Keratinocyte (primary cell): Measurements from ENCODE around the gene CUX1. TPM values are rescaled to one million over a fixed set of nuclear protein-coding genes. Genes with fewer than 3 reads are reported as not detected.

Source experiments
- DNase-seq: peaks from one replicate; pipeline ENCODE4 v3.0.0-alpha.2; 2011; ENCODE audit warnings: low read depth, missing footprints, low spot score
- FAIRE-seq: peaks from 2 replicates; lab custom pipeline; 2011; peaks lifted over from hg19 to GRCh38; lab: Jason Lieb, UNC
- H2AFZ ChIP-seq: 2 replicates; pipeline ENCODE4 v1.6.0; 2012; ENCODE audit warnings: low read length, control low read depth, inconsistent platforms; ENCODE audit not compliant: control insufficient read depth
- H3K27ac ChIP-seq: 2 replicates; pipeline ENCODE4 v1.5.1; 2011; ENCODE audit warnings: low read length; ENCODE audit not compliant: control insufficient read depth, insufficient read depth
- H3K27me3 ChIP-seq: 3 replicates; pipeline ENCODE4 v1.6.0; 2011; ENCODE audit warnings: low read length; ENCODE audit not compliant: control insufficient read depth, insufficient read depth; ENCODE audit errors: extremely low read depth
- H3K36me3 ChIP-seq, 2 experiments: 2 replicates in 1 of 2; 3 replicates in 1 of 2; pipeline ENCODE4 v1.5.1; 2011; ENCODE audit warnings: low read length in 2 of 2, mild to moderate bottlenecking in 1 of 2; ENCODE audit not compliant: control insufficient read depth in 2 of 2, insufficient read depth in 2 of 2; ENCODE audit errors: extremely low read depth in 1 of 2
- H3K4me1 ChIP-seq: 3 replicates; pipeline ENCODE4 v1.5.1; 2011; ENCODE audit warnings: low read length; ENCODE audit not compliant: control insufficient read depth, insufficient read depth; ENCODE audit errors: extremely low read depth
- H3K4me2 ChIP-seq: 3 replicates; pipeline ENCODE4 v1.6.0; 2011; ENCODE audit warnings: low read depth, low read length; ENCODE audit not compliant: control insufficient read depth, insufficient read depth; ENCODE audit errors: extremely low read depth
- H3K4me3 ChIP-seq, 3 experiments: fragments of 200-600 bp in 1 of 3; sonication (generic) in 1 of 3; 2 replicates in 2 of 3; 3 replicates in 1 of 3; pipeline ENCODE4 v1.5.1; 2011 to 2016; ENCODE audit warnings: low read length in 3 of 3, mild to moderate bottlenecking in 3 of 3, control low read depth in 2 of 3, inconsistent platforms in 1 of 3, low read depth in 1 of 3, mixed read lengths in 1 of 3, mixed run types in 1 of 3, moderate library complexity in 1 of 3; ENCODE audit not compliant: control insufficient read depth in 2 of 3, insufficient read depth in 2 of 3; ENCODE audit errors: extremely low read depth in 1 of 3
- H3K79me2 ChIP-seq: 2 replicates; pipeline ENCODE4 v1.6.0; 2012; ENCODE audit warnings: low read length; ENCODE audit not compliant: control insufficient read depth, insufficient read depth
- H3K9ac ChIP-seq: 3 replicates; pipeline ENCODE4 v1.6.0; 2011; ENCODE audit warnings: low read length; ENCODE audit not compliant: control insufficient read depth, insufficient read depth; ENCODE audit errors: extremely low read depth
- H3K9me1 ChIP-seq: 3 replicates; pipeline ENCODE4 v1.6.0; 2011; ENCODE audit warnings: low read length; ENCODE audit not compliant: control insufficient read depth, insufficient read depth; ENCODE audit errors: extremely low read depth
- H3K9me3 ChIP-seq: 2 replicates; pipeline ENCODE4 v1.5.1; 2012; ENCODE audit warnings: low read depth, low read length; ENCODE audit not compliant: control insufficient read depth
- H4K20me1 ChIP-seq: 3 replicates; pipeline ENCODE4 v1.6.0; 2011; ENCODE audit warnings: low read length; ENCODE audit not compliant: control insufficient read depth, insufficient read depth; ENCODE audit errors: extremely low read depth
- CTCF ChIP-seq, 3 experiments: IDR thresholded peaks in 1 of 3; conservative IDR thresholded peaks in 1 of 3; optimal IDR thresholded peaks in 1 of 3; 2 replicates in 2 of 3; 3 replicates in 1 of 3; pipeline versions ENCODE3 to v1.5.1; 2011; ENCODE audit warnings: low read length in 3 of 3, mild to moderate bottlenecking in 3 of 3, moderate library complexity in 2 of 3, control low read depth in 1 of 3, inconsistent platforms in 1 of 3; ENCODE audit not compliant: insufficient read depth in 2 of 3; ENCODE audit errors: extremely low read depth in 1 of 3
- EZH2 ChIP-seq: IDR thresholded peaks from one replicate; pipeline ENCODE4 v1.6.1; 2012; ENCODE audit warnings: inconsistent platforms, mild to moderate bottlenecking, low read length, moderate library complexity
- dilution Hi-C: fragments of 300-500 bp; cut with MboI; formaldehyde crosslinking; loops from one replicate; pipeline ENCODE4 v1.7.0; 2020; ENCODE audit warnings: low sequenced_read_pairs; ENCODE audit not compliant: extremely low pct_ligation_motif_present
- polyA plus RNA-seq, 5 experiments: library from polyadenylated mRNA; depleted of rRNA in 3 of 5; stranded (reverse) in 3 of 5; stranded (forward) in 1 of 5; unstranded in 1 of 5; fragments of >200 nt; gene quantifications; 1 replicate in 1 of 5; 2 replicates in 3 of 5; 3 replicates in 1 of 5; pipeline versions ENCODE4 v1.2.1 to v1.2.3, GENCODE V29; 2011 to 2012; ENCODE audit warnings: missing spikeins in 2 of 5, low read depth in 1 of 5, low replicate concordance in 1 of 5

The CUX1 gene
- polyA plus RNA-seq, 1 donor (not counting 4 experiments of a cell fraction or from before 2014, with no cell fraction given), result 18.3 TPM

GRCh38 chr7:101784292-101785127 lies 32.9 kb upstream of the CUX1 start:
- no peak overlapping the region for H2AFZ ChIP-seq
- H3K36me3 ChIP-seq, result no peaks in the 10 kb centered on the region
- no peak for TF ChIP-seq EZH2
- no peak for TF ChIP-seq CTCF (optimal IDR thresholded peaks at IDR 0.05 in 1 of 3, IDR thresholded peaks at IDR 0.05 in 1 of 3, conservative IDR thresholded peaks at IDR 0.05 in 1 of 3; ENCODE audit: extremely low read depth in 1 of 3, insufficient read depth in 2 of 3, low read length in 3 of 3)
- no peaks in the 10 kb centered on the region for H3K9me3 ChIP-seq
- DNase-seq (no peak), FAIRE-seq (no peak)
- no peaks in the 10 kb centered on the region for H4K20me1 ChIP-seq
- H3K27me3 ChIP-seq, result peaks cover 5% of the 10 kb centered on the region
- no peaks in the 10 kb centered on the region for H3K79me2 ChIP-seq
- dilution Hi-C loops, result no loop called here
- H3K27ac ChIP-seq, result no peak overlapping the region
- H3K4me3 ChIP-seq, result no peak overlapping the region
- no peaks in the 10 kb centered on the region for H3K9me1 ChIP-seq
- H3K9ac ChIP-seq, result no peak overlapping the region
- no peaks in the 10 kb centered on the region for H3K4me1 ChIP-seq
- H3K4me2 ChIP-seq, result no peak overlapping the region

- Histone ChIP-seq H3K4me1 (peaks cover 10% of the 10 kb centered on the region), H3K4me3 (no peak overlapping the region), H3K27ac (no peak overlapping the region), H3K27me3 (peaks cover 5% of the 10 kb centered on the region), H3K36me3 (no peaks in the 10 kb centered on the region), H3K79me2 (no peaks in the 10 kb centered on the region), H3K9me1 (no peaks in the 10 kb centered on the region), H3K9me3 (no peaks in the 10 kb centered on the region), H3K4me2 (no peak overlapping the region), H2AFZ (no peak overlapping the region), H3K9ac (no peak overlapping the region), H4K20me1 (no peaks in the 10 kb centered on the region)
- TF ChIP-seq EZH2 (no peak), CTCF (optimal IDR thresholded peaks at IDR 0.05 in 1 of 3, IDR thresholded peaks at IDR 0.05 in 1 of 3, conservative IDR thresholded peaks at IDR 0.05 in 1 of 3; ENCODE audit: extremely low read depth in 1 of 3, insufficient read depth in 2 of 3, low read length in 3 of 3) (no peak)
- no peak for DNase-seq
- dilution Hi-C loops, result no loop called here
- FAIRE-seq, result no peak
Observed at GRCh38 chr7:101787864-101788263, 29.6 kb upstream of the CUX1 start.
